Gastrocnemius medialis (tissue), 4 donors: ENCODE results near the gene NOL12. TPM values are rescaled to one million over a fixed set of nuclear protein-coding genes. Genes with fewer than 3 reads are reported as not detected.
A peak's percentile ranks its signal among the peaks of the same experiment; 100 is the strongest.

ENCODE experiments used
- ATAC-seq, 2 donors: fragments of 150-250 bp; one replicate each; pipeline ENCODE4 v1.9.1; 2016
- DNase-seq, 2 donors: peaks; one replicate each; pipeline ENCODE4 v3.0.0-alpha.2; 2019
- H3K27ac ChIP-seq, 4 donors: fragments of 200-600 bp; sonication (generic); 1 replicate in 1 of 4; 2 replicates in 3 of 4; pipeline ENCODE4 v1.5.1; 2016 to 2018; ENCODE audit warnings: mild to moderate bottlenecking in 2 of 4, moderate library complexity in 1 of 4
- H3K27me3 ChIP-seq, 3 donors: fragments of 200-600 bp; sonication (generic) in 2 of 3; 1 replicate in 1 of 3; 2 replicates in 2 of 3; pipeline versions ENCODE4 v1.5.1 to v1.6.0; 2016 to 2019; ENCODE audit warnings: mild to moderate bottlenecking in 1 of 3, moderate library complexity in 1 of 3
- H3K36me3 ChIP-seq, 2 donors: fragments of 200-600 bp; sonication (generic) in 1 of 2; one replicate each; pipeline ENCODE4 v1.5.1; 2017 to 2018
- H3K4me1 ChIP-seq, 2 donors: fragments of 200-600 bp; sonication (generic) in 1 of 2; one replicate each; pipeline ENCODE4 v1.5.1; 2016 to 2017; ENCODE audit warnings: mild to moderate bottlenecking in 2 of 2
- H3K4me3 ChIP-seq, 4 donors: fragments of 200-600 bp; sonication (generic) in 3 of 4; 1 replicate in 1 of 4; 2 replicates in 3 of 4; pipeline ENCODE4 v1.5.1; 2016 to 2019; ENCODE audit warnings: mild to moderate bottlenecking in 2 of 4
- H3K9me3 ChIP-seq, 3 donors: fragments of 200-600 bp; sonication (generic) in 2 of 3; 1 replicate in 1 of 3; 2 replicates in 2 of 3; pipeline ENCODE4 v1.5.1; 2016 to 2019
- CTCF ChIP-seq, 5 experiments: fragments of 450-650 bp in 3 of 5; fragments of 200-600 bp in 2 of 5; sonication (generic) in 2 of 5; IDR thresholded peaks in 4 of 5; conservative IDR thresholded peaks in 1 of 5; 1 replicate in 4 of 5; 2 replicates in 1 of 5; pipeline ENCODE4 v1.5.1; 2016 to 2019; ENCODE audit warnings: antibody characterized with exemption in 5 of 5, mild to moderate bottlenecking in 3 of 5, moderate library complexity in 3 of 5
- POLR2A ChIP-seq, 2 donors: fragments of 450-650 bp; IDR thresholded peaks; one replicate each; pipeline ENCODE4 v1.6.1; 2017; ENCODE audit warnings: antibody characterized with exemption in 2 of 2, mild to moderate bottlenecking in 2 of 2, moderate library complexity in 2 of 2
- in situ Hi-C, 4 donors: fragments of 200-750 bp; cut with MboI; loops; one replicate each; pipeline versions ENCODE4 v1.15.0 to v1.8.0; 2017; ENCODE audit warnings: low sequenced_read_pairs in 4 of 4
- intact Hi-C: fragments of 100-400 bp; cut with DNase I; formaldehyde crosslinking; loops from one replicate; pipeline ENCODE4 v1.15.1; 2023; ENCODE audit warnings: low total_unique reads
- total RNA-seq, 4 donors: library from RNA; depleted of rRNA; stranded (reverse); fragments of >200 nt; gene quantifications; one replicate each; pipeline versions ENCODE4 v1.1.0 to v1.2.3, GENCODE V29; 2016

NOL12 gene
- total RNA-seq, 4 donors from 2014 or later: 10.0 to 21.7 (median 16.6) TPM

GRCh38 chr22:37739035-37739434 lies 52.9 kb downstream of the NOL12 start:
- TF ChIP-seq POLR2A (IDR thresholded peaks at IDR 0.05) (no peak), CTCF (IDR thresholded peaks at IDR 0.05 in 4 of 5, conservative IDR thresholded peaks at IDR 0.05 in 1 of 5) (no peak)
- in situ Hi-C loops: no loop called here
- peak; percentile 24 to 50 for ATAC-seq
- no peak overlapping the region for H3K4me3 ChIP-seq
- H3K27me3 ChIP-seq: no peaks in the 10 kb centered on the region
- DNase-seq: peak; percentile 55 to 67
- no peaks in the 10 kb centered on the region for H3K4me1 ChIP-seq
- peak overlapping the region in 2 of 4 donors; percentile 46 to 49 for H3K27ac ChIP-seq
- H3K9me3 ChIP-seq: no peaks in the 10 kb centered on the region
- H3K36me3 ChIP-seq: no peaks in the 10 kb centered on the region
- intact Hi-C loops: no loop called here

- no peaks in the 10 kb centered on the region for H3K4me1 ChIP-seq
- no peaks in the 10 kb centered on the region for H3K27me3 ChIP-seq
- peak overlapping the region in 2 of 4 donors; percentile 46 to 49 for H3K27ac ChIP-seq
- in situ Hi-C loops: no loop called here
- no peak overlapping the region for H3K4me3 ChIP-seq
- ATAC-seq (no peak), DNase-seq (no peak)
- no peaks in the 10 kb centered on the region for H3K9me3 ChIP-seq
- TF ChIP-seq POLR2A (IDR thresholded peaks at IDR 0.05): no peak
- no peak for TF ChIP-seq CTCF (IDR thresholded peaks at IDR 0.05 in 4 of 5, conservative IDR thresholded peaks at IDR 0.05 in 1 of 5)
- no peaks in the 10 kb centered on the region for H3K36me3 ChIP-seq
- intact Hi-C loops: no loop called here
Measured at GRCh38 chr22:37739611-37740049, 53.5 kb downstream of the NOL12 start.

DNA sequence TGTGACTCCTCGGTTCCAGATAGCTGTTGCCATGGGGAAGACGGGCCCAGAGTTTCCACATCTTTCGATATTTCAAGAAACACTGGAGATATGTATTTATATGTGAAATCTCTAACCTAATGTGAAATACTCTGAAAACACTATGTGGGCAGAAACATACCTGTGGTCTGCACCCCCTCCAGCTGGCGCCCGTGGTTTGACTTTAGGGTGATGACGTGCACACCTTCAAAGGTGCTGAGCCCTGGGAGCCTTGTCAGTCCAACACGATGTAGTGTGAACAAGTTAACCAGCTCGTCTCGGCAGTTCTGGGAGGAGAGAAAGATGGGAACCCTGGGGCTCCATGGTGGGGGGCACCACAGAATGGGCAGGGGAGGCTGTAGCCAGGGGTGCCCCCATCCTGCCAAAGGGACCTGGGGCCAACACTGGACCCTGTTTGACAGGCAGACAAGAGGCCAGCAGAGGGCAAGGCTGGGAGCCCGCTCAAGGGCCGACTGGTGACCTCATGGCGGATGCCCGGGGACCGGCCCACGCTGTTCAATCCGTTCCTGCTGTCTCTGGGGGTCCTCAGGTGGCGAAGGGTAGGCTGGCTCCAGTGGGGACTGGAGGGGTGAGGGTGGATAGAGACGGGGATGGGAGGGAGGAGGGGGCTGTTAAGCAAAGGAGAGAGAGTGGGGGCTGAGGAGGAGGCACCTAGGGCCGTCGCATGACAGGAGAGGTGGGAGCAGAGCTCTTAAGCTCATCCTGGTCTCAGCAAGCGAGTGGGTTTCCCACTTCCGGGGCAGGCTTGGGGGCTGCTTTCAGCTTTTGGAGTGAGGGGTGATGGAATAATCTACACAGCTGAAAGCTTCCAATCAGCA lies 54.5 kb downstream of the NOL12 start:
- no peak overlapping the region for H3K4me3 ChIP-seq
- H3K27ac ChIP-seq: peak overlapping the region in 1 of 4 donors; percentile 49
- TF ChIP-seq POLR2A (IDR thresholded peaks at IDR 0.05) (no peak), CTCF (IDR thresholded peaks at IDR 0.05 in 4 of 5, conservative IDR thresholded peaks at IDR 0.05 in 1 of 5) (no peak)
- DNase-seq: no peak
- no peaks in the 10 kb centered on the region for H3K27me3 ChIP-seq
- H3K4me1 ChIP-seq: peaks cover 0 to 5% of the 10 kb centered on the region in 2 donors
- no peaks in the 10 kb centered on the region for H3K36me3 ChIP-seq
- H3K9me3 ChIP-seq: no peaks in the 10 kb centered on the region
- in situ Hi-C loops (no loop called here), intact Hi-C loops (no loop called here)
- no peak for ATAC-seq

DNA sequence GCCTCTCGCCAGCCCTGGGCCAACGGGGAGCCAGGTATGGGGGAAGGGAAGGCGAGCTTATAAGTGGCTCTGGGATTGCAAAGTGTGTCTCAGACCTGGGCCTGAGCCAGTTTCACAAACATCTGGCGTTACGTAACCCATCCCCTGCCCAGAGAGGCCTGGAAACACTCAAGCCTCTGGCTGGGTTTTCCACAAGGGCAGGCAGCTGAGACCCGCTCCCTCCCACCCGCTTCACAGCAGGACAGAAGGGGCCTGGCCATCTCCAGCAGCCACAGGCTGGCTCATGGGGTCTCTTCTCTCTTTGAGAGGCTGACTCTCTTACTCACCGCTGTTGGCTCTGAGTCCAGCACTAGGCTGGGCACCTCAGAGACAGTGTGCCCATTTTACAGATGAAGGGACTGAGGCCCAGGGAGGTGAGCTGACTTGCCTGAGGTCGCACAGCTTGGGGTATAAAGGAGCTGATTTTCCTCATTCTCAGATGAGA lies 55.2 kb downstream of the NOL12 start:
- TF ChIP-seq CTCF (IDR thresholded peaks at IDR 0.05 in 4 of 5, conservative IDR thresholded peaks at IDR 0.05 in 1 of 5) (no peak), POLR2A (IDR thresholded peaks at IDR 0.05) (no peak)
- DNase-seq (peak; percentile 60 to 81), ATAC-seq (peak; percentile 40 to 53)
- H3K36me3 ChIP-seq: no peaks in the 10 kb centered on the region
- no peaks in the 10 kb centered on the region for H3K27me3 ChIP-seq
- H3K4me3 ChIP-seq: no peak overlapping the region
- intact Hi-C loops (no loop called here), in situ Hi-C loops (no loop called here)
- H3K4me1 ChIP-seq: peaks cover 0 to 5% of the 10 kb centered on the region in 2 donors
- no peaks in the 10 kb centered on the region for H3K9me3 ChIP-seq
- H3K27ac ChIP-seq: peak overlapping the region in 3 of 4 donors; percentile 45 to 49 (median 48)
